GM18507 (cell line): ENCODE results near the gene ZNF738.

Experiments used
- DNase-seq: peaks from one replicate; pipeline ENCODE4 v3.0.0; 2011; ENCODE audit warnings: low read depth; ENCODE audit not compliant: insufficient read length; ENCODE audit errors: extremely low spot score
- FAIRE-seq: peaks from 2 replicates; lab custom pipeline; 2011; peaks lifted over from hg19 to GRCh38; lab: Jason Lieb, UNC

ZNF738 gene

DNA sequence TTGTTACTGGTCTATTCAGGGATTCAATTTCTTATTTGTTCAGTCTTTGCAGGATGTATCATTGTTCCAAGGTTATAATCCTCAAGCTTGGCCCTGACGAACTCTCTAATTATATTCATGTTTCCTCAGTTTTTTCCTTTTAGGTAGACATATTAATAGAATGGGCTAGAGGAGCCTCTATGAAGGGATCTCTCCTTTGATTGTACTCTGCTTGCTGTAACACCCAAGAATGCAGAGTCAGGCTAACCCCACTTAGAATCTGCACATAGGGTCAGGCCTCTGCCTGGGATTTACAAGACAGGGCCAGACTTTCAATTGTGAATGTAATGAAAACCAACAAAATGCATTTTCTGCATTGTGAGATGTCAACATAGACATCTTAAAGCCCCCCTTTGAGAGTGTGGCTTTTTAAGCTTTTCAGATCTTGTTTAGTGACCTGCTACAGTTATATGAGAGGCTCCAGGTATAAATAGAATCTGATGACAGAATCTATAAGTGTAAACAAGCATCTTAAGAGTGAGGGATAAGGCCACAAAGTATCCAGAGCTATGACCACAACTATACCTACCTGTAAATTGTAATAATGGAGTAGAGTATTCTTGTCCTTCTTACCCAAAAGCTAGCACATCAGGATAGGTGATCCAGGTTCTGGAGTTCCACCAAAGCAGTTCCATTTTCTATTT is 43.6 kb downstream of the ZNF738 start:
- FAIRE-seq (no peak), DNase-seq (no peak)

DNA sequence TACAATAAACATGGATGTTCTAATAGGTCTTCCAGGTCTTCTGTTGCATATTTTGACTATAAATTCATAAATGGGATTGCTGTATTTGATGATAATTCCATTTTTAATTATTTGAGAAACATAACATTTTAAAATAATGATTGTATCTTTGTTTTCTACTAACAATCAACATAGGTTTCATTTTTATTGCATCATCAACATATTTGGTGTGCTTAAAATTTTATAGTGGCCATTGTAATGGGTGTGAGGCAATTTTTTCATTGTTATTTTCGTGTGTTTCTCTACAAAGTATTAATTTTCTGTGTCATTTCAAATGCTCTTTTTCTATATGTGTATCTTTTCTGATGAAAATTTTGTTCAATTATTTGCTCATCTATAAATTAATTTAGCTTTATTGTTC is 51.4 kb downstream of the ZNF738 start:
- no peak for FAIRE-seq

DNA sequence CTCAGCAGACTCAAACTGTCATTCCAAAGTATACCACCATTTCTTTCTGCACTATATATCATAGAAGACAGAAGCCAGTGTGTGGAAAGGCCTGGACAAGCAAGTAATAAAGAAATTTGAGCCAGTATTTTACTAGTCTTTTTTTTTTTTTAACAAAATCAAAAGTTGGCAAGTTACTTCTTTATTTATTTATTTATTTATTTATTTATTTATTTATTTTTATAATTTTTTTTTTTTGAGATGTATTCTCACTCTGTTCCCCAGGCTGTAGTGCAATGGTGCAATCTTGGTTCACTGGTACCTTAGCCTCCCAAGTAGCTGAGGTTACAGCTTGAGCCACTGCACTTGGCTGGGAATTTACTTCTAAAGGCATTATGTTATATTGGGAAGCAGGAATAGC is 63.4 kb downstream of the ZNF738 start:
- FAIRE-seq = no peak
- no peak for DNase-seq

More for the DNA sequence above, 51.4 kb downstream of the ZNF738 start:
- DNase-seq = no peak

DNA sequence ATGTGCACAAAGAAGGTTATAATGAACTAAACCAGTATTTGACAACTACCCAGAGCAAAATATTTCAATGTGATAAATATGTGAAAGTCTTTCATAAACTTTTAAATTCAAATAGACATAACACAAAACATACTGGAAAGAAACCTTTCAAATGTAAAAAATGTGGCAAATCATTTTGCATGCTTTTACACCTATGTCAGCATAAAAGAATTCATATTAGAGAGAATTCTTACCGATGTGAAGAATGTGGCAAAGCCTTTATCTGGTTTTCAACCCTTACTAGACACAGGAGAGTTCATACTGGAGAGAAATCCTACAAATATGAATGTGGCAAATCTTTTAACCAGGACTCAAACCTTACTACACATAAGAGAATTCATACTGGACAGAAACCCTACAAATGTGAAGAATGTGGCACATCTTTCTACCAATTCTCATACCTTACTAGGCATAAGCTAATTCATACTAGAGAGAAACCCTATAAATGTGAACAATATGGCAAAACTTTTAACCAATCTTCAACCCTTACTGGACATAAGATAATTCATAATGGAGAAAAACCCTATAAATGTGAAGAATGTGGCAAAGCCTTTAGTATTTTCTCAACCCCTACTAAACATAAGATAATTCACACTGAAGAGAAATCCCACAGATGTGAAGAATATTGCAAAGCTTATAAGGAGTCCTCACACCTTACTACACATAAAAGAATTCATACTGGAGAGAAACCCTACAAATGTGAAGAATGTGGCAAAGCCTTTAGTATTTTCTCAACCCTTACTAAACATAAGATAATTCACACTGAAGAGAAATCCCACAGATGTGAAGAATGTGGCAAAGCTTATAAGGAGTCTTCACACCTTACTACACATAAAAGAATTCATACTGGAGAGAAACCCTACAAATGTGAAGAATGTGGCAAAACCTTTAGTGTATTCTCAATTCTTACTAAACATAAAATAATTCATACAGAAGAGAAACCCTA is 64.5 kb downstream of the ZNF738 start:
- FAIRE-seq (no peak), DNase-seq (no peak)
